Loucy (cell line): ENCODE data around the gene LRCH2.

Source experiments
- H2AFZ ChIP-seq: fragments of 200-600 bp; sonication (generic); 2 replicates; pipeline ENCODE4 v1.6.0; 2016; ENCODE audit warnings: antibody characterized with exemption, mild to moderate bottlenecking, low read length, moderate library complexity
- H3F3A ChIP-seq: fragments of 200-600 bp; 2 replicates; pipeline ENCODE4 v1.6.0; 2016; ENCODE audit warnings: antibody characterized with exemption, low read depth, mild to moderate bottlenecking
- H3K27me3 ChIP-seq: fragments of 200-600 bp; sonication (generic); 2 replicates; pipeline ENCODE4 v1.6.1; 2014; ENCODE audit warnings: low read length, mild to moderate bottlenecking; ENCODE audit not compliant: insufficient read depth, poor library complexity, severe bottlenecking
- H3K36me3 ChIP-seq: fragments of 200-600 bp; sonication (generic); 2 replicates; pipeline ENCODE4 v1.6.1; 2016; ENCODE audit warnings: low read length; ENCODE audit not compliant: insufficient read depth
- H3K4me1 ChIP-seq: fragments of 200-600 bp; sonication (generic); 2 replicates; pipeline ENCODE4 v1.5.1; 2014; ENCODE audit warnings: low read length, mild to moderate bottlenecking; ENCODE audit not compliant: insufficient read depth, poor library complexity, severe bottlenecking
- H3K4me2 ChIP-seq: fragments of 200-600 bp; sonication (generic); 2 replicates; pipeline ENCODE4 v1.6.0; 2014; ENCODE audit warnings: antibody characterized with exemption, low read length, low read depth, mild to moderate bottlenecking; ENCODE audit not compliant: poor library complexity, severe bottlenecking
- H3K4me3 ChIP-seq: fragments of 200-600 bp; sonication (generic); 2 replicates; pipeline ENCODE4 v1.5.1; 2014; ENCODE audit warnings: low read length, mild to moderate bottlenecking, mixed read lengths; ENCODE audit not compliant: poor library complexity, severe bottlenecking
- H3K79me2 ChIP-seq: fragments of 200-600 bp; sonication (generic); 2 replicates; pipeline ENCODE4 v1.6.1; 2014; ENCODE audit warnings: low read length; ENCODE audit not compliant: insufficient read depth
- H3K9ac ChIP-seq: fragments of 200-600 bp; sonication (generic); 2 replicates; pipeline ENCODE4 v1.6.0; 2014; ENCODE audit warnings: mild to moderate bottlenecking, low read depth, low read length, moderate library complexity; ENCODE audit not compliant: poor library complexity, severe bottlenecking
- H3K9me2 ChIP-seq: fragments of 200-600 bp; sonication (generic); replicated peaks from 2 replicates; pipeline ENCODE4 v1.6.1; 2016; ENCODE audit warnings: low read depth, low read length, mixed read lengths
- H3K9me3 ChIP-seq: fragments of 200-600 bp; sonication (generic); 2 replicates; pipeline ENCODE4 v1.6.1; 2014; ENCODE audit warnings: mild to moderate bottlenecking, antibody characterized with exemption, low read length, low read depth; ENCODE audit not compliant: insufficient read depth
- H4K20me1 ChIP-seq: fragments of 200-600 bp; sonication (generic); 2 replicates; pipeline ENCODE4 v1.6.0; 2014; ENCODE audit warnings: antibody characterized with exemption, low read length, mild to moderate bottlenecking; ENCODE audit not compliant: insufficient read depth, poor library complexity, severe bottlenecking
- CTCF ChIP-seq: fragments of 200-600 bp; sonication (generic); conservative IDR thresholded peaks from 2 replicates; pipeline ENCODE4 v1.5.1; 2014; ENCODE audit warnings: mild to moderate bottlenecking, antibody characterized with exemption, low read length
- EZH2phosphoT487 ChIP-seq: fragments of 200-600 bp; IDR thresholded peaks from 2 replicates; pipeline ENCODE4 v1.6.1; 2018; ENCODE audit warnings: antibody characterized with exemption, mild to moderate bottlenecking, moderate library complexity, borderline replicate concordance

LRCH2 gene

GRCh38 chrX:115190636-115191489, 43.0 kb downstream of the LRCH2 start:
- H3F3A ChIP-seq: no peaks in the 10 kb centered on the region
- no peaks in the 10 kb centered on the region for H4K20me1 ChIP-seq
- H3K4me1 ChIP-seq: no peaks in the 10 kb centered on the region
- no peaks in the 10 kb centered on the region for H3K36me3 ChIP-seq
- TF ChIP-seq CTCF (no peak), EZH2phosphoT487 (no peak)
- H3K9me2 ChIP-seq: no peaks in the 10 kb centered on the region
- H3K4me3 ChIP-seq: no peak overlapping the region
- no peak overlapping the region for H2AFZ ChIP-seq
- H3K9me3 ChIP-seq: no peaks in the 10 kb centered on the region
- H3K9ac ChIP-seq: no peak overlapping the region
- no peaks in the 10 kb centered on the region for H3K27me3 ChIP-seq
- H3K79me2 ChIP-seq: no peaks in the 10 kb centered on the region
- no peak overlapping the region for H3K4me2 ChIP-seq

GRCh38 chrX:115189646-115190635, 44.0 kb downstream of the LRCH2 start:
- Histone ChIP-seq H2AFZ (no peak overlapping the region), H3K9me3 (no peaks in the 10 kb centered on the region), H3K79me2 (no peaks in the 10 kb centered on the region), H3F3A (no peaks in the 10 kb centered on the region), H3K9me2 (no peaks in the 10 kb centered on the region), H3K4me2 (no peak overlapping the region), H3K4me1 (no peaks in the 10 kb centered on the region), H4K20me1 (no peaks in the 10 kb centered on the region), H3K4me3 (no peak overlapping the region), H3K9ac (no peak overlapping the region), H3K27me3 (no peaks in the 10 kb centered on the region), H3K36me3 (no peaks in the 10 kb centered on the region)
- TF ChIP-seq CTCF (no peak), EZH2phosphoT487 (no peak)

GRCh38 chrX:115189110-115189509, 44.8 kb downstream of the LRCH2 start, which contains the start of gene RBMXL3:
Gene RBMXL3, plus strand, starts transcription at chrX:115189410. Its CDS starts 32 bp downstream, at chrX:115189442.
- Histone ChIP-seq H4K20me1 (no peaks in the 10 kb centered on the region), H3K4me2 (no peak within 1 kb of the TSS), H3F3A (no peaks in the 10 kb centered on the region), H3K9ac (no peak within 1 kb of the TSS), H3K9me2 (no peaks in the 10 kb centered on the region), H3K36me3 (no peaks in the 10 kb centered on the region), H3K4me3 (no peak within 1 kb of the TSS), H3K27me3 (no peaks in the 10 kb centered on the region), H3K9me3 (no peaks in the 10 kb centered on the region), H2AFZ (no peak within 1 kb of the TSS), H3K4me1 (no peaks in the 10 kb centered on the region), H3K79me2 (no peaks in the 10 kb centered on the region)
- TF ChIP-seq CTCF (no peak), EZH2phosphoT487 (no peak)
